Fibroblast of gingiva (primary cell): ENCODE results near the gene TTC7B.
"Not testable (repeated sequence)": the region's sequence is repeated elsewhere in the genome, so short reads cannot be mapped to it uniquely, and the experiment has no call there.

Experiments used
- DNase-seq: peaks from one replicate; pipeline ENCODE4 v3.0.0-alpha.2; 2011; ENCODE audit warnings: low read depth

The TTC7B gene, protein sequence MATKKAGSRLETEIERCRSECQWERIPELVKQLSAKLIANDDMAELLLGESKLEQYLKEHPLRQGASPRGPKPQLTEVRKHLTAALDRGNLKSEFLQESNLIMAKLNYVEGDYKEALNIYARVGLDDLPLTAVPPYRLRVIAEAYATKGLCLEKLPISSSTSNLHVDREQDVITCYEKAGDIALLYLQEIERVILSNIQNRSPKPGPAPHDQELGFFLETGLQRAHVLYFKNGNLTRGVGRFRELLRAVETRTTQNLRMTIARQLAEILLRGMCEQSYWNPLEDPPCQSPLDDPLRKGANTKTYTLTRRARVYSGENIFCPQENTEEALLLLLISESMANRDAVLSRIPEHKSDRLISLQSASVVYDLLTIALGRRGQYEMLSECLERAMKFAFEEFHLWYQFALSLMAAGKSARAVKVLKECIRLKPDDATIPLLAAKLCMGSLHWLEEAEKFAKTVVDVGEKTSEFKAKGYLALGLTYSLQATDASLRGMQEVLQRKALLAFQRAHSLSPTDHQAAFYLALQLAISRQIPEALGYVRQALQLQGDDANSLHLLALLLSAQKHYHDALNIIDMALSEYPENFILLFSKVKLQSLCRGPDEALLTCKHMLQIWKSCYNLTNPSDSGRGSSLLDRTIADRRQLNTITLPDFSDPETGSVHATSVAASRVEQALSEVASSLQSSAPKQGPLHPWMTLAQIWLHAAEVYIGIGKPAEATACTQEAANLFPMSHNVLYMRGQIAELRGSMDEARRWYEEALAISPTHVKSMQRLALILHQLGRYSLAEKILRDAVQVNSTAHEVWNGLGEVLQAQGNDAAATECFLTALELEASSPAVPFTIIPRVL

DNA sequence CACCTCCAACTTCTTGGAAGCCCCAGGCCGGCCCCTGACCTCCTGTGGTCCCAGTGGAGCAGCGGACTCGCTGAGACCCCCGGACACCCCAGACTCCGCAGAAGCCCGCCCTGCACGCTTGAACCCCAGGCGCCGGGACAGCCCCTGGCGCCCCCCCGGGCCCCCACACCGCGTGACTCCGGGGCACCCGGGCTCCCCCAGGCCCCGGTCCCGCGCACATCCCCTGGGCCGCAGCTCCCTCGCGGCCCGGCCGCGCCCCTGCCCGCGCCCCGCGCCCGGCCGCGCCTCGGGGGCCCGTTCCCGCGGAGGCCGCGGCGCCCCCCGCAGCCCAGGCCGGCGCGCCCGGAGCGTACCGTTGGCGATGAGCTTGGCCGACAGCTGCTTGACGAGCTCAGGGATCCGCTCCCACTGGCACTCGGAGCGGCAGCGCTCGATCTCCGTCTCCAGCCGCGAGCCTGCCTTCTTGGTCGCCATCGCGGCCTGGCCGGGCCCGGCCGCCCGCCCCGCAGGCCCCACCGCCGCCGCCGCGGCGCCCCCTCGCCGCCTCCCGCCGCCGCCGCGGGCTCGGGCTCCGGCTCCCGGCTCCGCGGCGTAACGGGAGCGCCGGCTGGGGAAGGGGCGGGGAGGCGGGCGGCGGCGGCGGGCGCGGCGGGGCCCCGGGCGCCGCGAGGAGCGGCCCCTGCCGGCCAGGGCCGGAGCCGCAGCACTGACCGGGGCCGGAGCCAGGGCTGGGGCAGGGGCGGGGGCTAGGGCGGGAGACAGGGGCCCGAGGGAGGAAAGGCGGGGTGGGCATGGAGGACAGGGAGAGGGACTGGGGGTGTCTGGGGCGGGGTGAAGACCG is at the start of gene TTC7B:
TTC7B (minus strand) TSS at position 609 of the 841 bp plus-strand sequence; CDS start at position 474, 135 bp downstream.
- peak; percentile 14 for DNase-seq

DNA sequence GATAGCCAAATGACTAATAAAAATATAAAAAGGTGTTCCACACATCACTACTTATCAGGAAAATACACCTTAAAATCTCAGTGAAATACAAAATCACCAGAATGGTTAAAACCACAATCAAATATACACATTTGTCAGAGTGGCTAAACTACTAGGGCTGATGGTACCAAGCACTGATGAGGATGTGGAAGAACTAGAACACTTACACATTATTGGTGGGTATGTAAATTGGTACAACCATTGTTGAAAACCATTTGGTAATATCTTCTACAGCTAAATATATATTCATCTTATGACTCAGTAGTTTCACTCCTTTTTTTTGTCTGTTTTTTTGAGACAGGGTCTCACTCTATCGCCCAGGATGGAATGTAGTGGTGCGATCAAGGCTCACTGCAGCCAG is 48.5 kb upstream of the TTC7B start:
- no peak for DNase-seq

DNA sequence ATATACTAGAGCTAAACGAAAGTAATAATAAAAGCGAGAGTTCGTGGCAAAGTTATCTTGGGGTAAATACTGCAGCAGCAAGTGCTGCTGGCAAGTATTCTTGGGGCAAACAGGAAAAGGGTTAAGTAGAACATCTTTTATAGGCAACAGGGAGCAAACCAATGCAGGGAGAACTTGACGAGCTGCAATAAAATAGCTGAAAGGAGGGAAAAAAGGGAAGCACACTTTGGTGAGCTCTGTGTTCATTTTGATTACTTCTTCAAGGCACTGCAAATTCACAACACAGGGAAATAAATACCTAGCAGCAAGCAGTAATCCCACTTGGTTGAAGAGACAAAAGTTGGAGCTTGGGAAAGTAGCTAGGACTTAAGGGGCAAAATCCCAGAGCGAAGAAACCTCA is 42.3 kb upstream of the TTC7B start:
- DNase-seq: no peak

DNA sequence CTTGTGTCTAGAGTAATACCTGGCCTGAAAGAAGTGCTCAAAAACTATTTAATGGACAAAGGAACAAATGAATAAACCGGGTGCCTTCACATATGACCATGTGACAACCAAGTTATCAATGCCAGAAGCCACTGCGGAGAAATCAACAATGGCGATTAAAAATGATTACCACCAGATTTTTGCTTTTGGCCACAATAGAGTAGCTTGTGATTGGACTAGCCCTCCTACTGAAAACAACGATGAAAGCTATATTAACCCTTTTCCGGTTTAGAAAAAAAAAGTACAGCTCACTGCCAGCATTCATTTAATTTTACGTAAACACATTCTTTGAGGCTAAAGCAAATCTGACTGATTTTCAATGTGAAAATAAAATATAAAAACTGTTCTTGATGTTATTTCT is 41.6 kb upstream of the TTC7B start:
- DNase-seq: no peak

DNA sequence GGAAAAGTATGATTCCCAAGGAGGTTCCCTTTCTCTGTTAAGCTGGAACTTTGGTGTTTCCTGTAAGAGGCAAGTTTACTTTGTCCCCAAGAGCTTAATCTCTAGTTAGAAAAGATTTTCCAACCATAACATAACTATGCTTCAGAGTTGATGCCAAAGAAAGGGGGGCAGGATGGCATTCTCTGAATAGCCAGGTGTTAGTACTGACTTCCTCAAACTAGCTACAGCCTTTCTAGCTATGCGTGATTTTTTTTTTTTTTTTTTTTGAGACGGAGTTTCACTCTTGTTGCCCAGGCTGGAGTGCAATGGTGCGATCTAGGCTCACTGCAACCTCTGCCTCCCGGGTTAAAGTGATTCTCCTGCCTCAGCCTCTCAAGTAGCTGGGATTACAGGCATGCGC is 39.9 kb upstream of the TTC7B start:
- not testable (repeated sequence) for DNase-seq

DNA sequence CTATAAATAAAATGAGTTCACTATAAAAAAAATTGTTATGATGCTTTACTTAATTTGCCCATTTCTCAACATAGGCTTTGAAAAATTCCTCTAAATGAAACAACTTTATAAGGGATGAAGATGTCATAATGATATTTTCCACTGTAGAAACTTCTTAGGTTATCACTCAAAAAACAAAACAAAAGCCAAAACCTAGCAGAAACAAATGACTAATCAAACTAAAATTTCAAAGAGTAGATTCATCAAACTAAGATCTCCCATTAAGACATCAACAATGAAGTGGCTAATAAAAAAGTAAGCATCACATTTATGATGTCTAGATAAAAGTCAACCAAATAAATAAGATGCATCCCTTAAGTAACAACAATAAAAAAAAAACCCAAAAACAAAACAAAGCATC is 36.9 kb upstream of the TTC7B start:
- DNase-seq: no peak

DNA sequence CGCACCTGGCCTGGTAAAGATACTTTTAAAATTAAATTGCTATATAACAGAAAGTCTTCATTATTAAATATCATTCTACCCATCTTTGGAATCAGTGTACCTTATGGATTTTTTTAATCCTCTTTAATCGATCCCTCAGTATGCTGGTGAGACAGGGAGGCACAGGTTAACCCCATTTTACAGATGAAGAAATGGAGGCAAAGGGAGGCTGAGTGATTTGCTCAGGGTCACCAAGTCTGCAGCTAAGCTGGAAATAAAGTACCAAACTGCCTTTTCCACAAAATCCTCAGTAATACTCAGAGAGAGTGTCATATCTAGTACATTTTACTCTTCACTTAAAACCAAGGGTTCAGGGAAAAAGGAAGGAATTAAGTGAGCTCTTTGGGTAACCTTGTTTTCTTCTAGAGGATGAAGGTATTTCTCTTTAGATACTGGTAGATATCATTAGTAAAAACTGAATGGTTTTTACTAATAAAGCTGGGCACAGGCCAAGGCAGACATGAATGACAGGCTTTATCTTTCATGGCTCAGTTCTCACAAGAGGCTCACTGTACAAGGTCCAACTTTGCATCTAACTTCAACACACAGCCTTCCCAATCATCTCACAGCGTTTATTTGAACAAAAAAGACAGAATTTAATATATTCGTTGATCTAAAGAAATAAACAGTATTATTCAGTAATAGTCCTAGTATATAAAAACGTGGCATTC is 35.3 kb upstream of the TTC7B start:
- DNase-seq: no peak

DNA sequence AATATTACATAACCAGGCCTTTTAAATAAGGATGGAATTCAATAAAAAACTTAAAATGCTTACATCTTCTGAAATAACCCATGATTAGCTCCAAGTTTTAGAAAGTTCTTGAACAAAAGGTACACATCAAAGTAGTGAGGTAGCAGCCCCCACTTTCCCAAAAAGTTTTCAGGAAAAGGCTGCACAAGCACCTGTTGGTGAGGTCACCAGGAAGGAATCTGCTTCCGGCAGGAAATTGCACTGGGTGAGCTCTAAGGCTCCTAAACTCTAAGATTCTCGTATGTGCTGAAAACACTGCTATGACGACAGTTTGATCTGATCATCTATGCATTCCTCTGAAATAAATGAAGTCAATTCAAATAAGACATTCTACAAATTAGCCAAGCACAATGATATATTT is 34.3 kb upstream of the TTC7B start:
- no peak for DNase-seq

DNA sequence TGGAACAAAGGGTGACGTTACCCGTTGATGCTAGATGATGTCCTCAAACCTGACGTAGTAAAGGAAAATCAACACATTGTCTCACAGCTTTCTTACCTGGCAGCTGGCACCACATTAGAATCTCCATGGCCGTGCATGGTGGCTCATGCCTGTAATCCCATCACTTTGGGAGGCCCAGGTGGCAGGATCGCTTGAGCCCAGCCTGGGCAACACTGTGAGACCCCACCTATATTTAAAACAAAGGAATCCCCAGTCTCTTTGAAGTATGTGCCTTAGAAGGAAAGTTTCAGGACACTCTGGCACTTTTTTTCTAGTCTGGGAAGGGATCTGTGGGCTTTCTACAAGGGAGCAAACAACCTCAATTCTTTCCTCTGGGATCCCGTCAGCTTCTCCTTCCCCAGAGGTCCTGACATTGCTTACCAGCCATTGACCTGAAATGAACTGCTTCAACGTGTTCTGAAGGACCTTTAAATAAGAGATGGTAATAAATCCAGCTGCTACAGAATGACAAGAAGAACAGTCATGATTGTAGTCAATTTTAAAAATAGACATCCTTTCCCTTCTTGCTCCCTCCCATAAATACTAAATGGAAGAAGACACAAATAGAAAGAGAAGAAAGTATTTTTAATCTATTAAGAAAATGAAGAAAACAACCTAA is 33.7 kb upstream of the TTC7B start:
- no peak for DNase-seq

DNA sequence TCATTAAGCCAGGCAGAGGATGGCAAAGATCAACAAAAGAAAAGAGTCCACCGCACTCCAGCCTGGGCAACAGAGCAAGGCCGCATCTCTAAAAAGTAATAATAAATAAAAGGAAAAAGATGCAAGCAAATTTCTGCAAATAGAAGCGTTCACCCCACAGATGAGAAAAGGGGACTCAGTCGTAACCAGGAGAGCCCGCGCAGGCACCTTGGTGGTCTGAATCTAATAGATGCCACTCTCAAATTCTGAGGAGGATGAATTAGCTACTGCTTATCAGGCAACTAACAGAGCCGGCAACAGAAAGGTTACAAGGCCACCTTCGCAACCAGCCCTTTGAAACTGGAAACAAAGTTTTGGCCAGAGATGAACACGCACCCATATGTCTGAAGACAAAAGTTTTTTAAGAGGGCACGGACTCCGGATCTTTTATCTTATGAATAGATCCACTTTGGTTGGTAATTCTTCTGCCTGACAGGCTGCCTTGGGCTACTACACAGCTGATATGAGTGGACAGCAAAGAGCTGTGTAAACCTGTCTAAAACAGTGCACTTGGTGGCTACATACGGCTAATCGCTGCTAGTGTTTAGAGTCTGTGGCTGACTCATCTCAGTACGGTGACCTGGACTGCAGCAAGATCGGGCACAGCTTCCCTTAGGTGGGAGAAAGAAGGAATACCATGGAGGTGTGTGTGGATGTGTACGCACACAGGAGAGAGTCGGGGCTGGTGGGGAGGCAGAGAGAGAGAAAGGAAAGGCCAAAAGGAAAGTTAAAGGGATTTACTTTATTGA is 32.9 kb upstream of the TTC7B start:
- DNase-seq: no peak

DNA sequence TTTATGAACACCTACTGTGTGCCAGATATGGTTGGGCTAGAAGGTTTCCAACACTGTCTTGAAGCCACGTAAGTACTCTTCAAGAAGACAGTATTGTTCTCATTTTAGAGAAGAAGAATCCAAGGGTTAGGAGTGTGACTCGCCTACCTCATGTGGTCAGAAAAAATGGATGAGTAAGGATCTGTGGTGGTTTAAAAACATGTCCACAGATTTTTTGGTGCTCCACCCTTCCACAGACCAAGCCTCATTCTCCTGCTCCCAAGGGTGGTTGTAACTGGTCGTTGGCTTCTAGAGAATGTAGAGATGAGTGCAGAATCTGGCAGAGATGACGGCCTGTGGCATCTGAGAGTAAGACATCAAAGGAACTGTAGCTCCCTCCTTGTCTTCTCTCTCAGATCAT is 30.3 kb upstream of the TTC7B start:
- DNase-seq: no peak

DNA sequence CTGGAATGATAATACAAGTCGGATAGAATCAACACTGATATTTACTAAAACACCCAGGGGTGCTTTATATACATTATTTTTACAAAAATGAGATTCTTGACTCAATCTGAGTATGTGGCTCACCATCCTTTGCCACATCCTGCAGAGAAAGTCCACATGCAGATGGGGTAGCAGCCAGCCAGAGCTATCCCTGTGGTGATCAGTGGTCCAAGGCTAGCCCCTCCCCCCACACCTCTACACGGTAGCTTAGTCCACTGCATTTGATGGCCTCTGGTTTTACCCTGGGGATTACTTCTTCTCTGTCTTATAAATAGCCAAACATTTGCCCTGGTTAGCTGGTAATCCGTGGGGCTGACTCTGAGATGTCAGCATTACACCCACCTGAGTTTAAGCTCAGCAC is 28.1 kb upstream of the TTC7B start:
- DNase-seq: no peak

DNA sequence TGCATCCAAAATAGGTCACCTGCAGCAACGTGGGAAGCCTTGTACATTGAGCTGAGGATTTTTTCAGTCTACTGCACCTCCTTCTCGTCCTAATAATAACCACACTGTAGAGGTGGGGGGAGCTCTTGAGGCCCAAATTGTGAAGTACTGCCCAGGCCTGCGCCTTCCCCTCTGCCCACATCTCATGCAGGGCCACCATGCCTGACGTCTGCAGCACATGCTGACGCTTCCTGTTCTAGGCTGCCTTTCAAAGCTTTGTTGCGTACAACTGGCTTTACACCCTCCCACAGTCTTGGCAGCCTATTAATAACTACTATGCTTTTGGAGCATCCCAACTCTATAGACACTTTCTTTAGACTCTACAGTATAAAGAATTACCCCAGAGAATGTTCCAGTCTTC is 26.5 kb upstream of the TTC7B start:
- DNase-seq: no peak

DNA sequence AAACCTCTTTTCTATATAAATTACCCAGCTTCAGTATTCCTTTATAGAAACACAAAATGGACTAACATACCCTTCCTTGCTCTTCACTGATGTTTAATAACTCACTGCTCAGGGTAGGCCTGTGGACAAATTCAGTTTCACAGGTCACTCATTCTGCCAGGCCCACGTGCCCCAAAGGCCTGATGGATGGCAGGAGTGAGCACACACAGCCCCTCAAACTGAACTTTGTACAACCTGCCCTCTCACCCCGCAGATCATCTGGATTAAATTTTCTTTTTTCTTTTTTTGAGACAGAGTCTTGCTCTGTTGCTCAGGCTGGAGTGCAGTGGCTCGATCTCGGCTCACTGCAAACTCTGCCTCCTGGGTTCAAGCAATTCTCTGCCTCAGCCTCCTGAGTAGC is 24.4 kb upstream of the TTC7B start:
- not testable (repeated sequence) for DNase-seq

DNA sequence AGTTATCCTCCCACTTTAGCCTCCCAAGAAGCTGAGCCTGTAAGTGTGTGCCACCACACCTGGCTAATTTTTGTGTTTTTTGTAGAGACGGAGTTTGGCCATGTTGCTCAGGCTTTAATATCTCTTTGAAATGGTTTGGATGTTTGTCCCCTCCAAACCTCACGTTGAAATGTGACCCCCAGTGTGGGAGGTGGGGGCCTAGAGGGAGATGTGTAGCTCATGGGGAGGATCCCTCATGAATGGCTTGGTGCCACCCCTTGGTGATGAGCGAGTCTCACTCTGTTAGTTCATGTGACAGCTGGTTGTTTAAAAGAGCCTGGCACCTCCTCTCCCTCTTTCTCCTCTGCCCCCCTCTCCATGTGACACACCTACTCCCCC is 23.6 kb upstream of the TTC7B start:
- no peak for DNase-seq

DNA sequence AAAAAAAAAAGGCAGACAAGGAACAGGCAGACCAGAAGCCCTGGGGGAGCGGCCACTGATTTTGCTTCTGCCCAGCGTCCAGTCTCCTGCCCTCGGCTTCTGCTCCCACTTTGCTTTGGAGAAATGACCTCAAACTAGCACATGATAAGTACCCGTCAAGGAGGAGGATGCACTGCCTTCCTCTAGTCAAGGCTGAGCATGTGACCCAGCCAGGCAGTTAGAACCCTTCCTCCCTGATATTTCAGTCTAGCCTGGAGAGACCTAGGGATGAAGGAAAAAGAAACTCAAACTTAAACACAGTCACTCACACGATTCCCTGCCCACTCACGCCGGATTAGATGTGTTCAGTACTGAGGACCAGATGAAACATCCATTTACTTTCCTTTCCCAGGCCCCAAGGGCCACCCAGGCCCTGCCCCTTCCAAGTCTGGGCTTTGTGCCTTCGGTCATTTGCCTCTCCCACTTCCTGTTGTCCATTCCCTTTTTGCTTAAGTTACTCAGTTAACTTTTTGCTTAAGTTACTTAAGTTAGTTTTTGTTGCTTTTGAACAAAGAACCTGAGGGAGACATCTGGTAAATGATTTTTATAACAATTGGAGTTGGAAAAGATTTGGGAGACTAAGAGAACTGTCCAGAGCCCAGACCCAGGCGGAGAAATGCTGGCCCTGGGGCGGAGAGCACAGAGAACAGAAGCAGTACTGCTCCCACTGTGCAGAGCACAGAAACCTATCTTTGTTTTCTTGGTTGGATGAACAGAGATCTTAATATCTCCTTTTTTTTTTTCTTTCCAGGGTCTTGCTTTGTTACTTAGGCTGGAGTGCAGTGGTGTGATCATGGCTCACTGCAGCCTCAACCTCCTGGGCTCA is 23.0 kb upstream of the TTC7B start:
- peak; percentile 62 for DNase-seq

DNA sequence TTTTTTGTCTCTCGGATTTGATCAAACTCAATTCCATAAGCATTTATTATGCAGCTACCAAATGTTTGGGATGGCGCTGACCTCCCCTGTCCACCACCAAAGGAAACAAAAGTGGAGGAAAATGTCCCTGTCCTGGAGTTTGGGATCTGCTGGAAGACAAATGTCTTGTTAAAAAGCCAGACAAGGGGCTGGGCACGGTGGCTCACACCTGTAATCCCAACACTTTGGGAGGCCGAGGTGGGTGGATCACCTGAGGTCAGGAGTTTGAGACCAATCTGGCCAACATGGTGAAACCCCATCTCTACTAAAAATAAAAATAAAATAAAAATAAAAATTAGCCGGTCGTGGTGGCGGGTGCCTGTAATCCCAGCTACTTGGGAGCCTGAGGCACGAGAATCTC is 22.3 kb upstream of the TTC7B start:
- not testable (repeated sequence) for DNase-seq

DNA sequence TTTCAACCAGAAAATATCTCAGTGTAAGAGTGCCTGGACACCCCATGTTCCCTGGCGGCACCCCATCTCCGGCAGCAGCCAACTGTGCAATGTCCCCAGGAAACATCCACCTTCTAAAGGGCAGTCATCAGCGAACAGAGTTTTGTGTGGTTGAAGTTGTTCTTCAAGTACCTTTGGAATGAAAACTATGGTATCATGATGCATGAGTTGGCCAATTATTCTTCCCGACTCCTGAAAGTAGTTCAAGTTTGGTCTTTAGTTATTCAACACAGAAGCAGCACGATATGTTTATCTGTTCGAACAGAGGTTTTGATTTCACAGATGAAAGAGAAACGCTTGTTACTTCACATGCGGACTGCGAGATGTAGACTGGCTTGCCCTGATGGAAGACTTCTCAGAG is 21.1 kb upstream of the TTC7B start:
- no peak for DNase-seq

DNA sequence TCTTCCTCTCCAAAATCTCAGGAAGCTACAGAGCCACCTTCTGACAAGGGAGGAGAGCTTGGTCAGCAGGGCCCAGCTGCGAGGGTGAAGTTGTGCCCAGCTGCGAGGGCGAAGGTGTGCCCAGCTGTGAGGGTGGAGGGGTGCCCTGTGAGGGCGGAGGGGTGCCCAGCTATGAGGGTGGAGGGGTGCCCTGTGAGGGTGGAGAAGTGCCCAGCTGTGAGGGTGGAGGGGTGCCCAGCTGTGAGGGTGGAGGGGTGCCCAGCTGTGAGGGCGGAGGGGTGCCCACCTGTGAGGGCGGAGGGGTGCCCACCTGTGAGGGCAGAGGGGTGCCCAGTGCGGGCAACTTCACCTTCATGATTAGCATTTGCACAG is 20.4 kb upstream of the TTC7B start:
- no peak for DNase-seq

DNA sequence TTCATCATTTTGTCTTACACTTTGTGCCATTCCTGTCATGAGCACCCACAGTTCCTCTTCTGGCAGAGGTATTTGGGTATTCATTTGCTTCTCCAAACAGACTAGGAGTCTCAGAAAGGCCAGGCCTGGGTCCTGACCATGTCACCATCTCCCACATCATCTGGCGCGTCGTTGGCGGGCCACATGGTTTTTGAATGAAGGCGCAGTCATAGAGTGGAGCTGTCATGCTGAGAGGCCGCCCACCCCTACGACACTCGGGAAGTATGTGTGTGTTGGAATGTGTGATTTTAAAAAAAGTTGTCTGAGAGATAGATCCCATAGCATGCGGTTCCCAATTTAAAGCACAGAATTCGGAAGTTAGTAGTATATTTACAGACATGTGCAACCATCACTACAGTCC is 15.6 kb upstream of the TTC7B start:
- DNase-seq: no peak
